GM12801 (cell line): ENCODE measurements around the gene CDK5R2.

Experiments used
- CTCF ChIP-seq: IDR thresholded peaks from one replicate; pipeline ENCODE4 v1.5.1; 2011; ENCODE audit warnings: control low read depth; ENCODE audit not compliant: insufficient read length; ENCODE audit errors: extremely low read depth

The CDK5R2 gene

GRCh38 chr2:218963601-218964000 is 4.1 kb downstream of the CDK5R2 start:
- TF ChIP-seq CTCF, result no peak

- TF ChIP-seq CTCF, result no peak
These were observed 4.7 kb downstream of the CDK5R2 start for GRCh38 chr2:218964041-218964771.

GRCh38 chr2:218970894-218971293 is 11.4 kb downstream of the CDK5R2 start:
- no peak for TF ChIP-seq CTCF

- TF ChIP-seq CTCF, result no peak
These were observed 15.8 kb downstream of the CDK5R2 start for GRCh38 chr2:218975060-218975777.

- TF ChIP-seq CTCF, result peak; percentile 63
These were observed 20.6 kb downstream of the CDK5R2 start for GRCh38 chr2:218979846-218980734.

- no peak for TF ChIP-seq CTCF
These were observed 21.4 kb downstream of the CDK5R2 start for GRCh38 chr2:218980735-218981389.

GRCh38 chr2:218981390-218981880 is 22.0 kb downstream of the CDK5R2 start:
- no peak for TF ChIP-seq CTCF
